Prostate gland (tissue), 2 donors: ENCODE measurements around the gene NRXN3. TPM values are rescaled to one million over a fixed set of nuclear protein-coding genes. Genes with fewer than 3 reads are reported as not detected.

Experiments
- DNase-seq: peaks from one replicate; pipeline ENCODE4 v3.0.0-alpha.2; 2019; ENCODE audit warnings: low spot score
- H3K27ac ChIP-seq, 2 donors: fragments of 200-600 bp; sonication (generic); 2 replicates each; pipeline ENCODE4 v1.5.1; 2017 to 2019
- H3K27me3 ChIP-seq: fragments of 200-600 bp; sonication (generic); replicated peaks from 2 replicates; pipeline ENCODE4 v1.5.1; 2019; ENCODE audit not compliant: insufficient read depth
- H3K36me3 ChIP-seq, 2 donors: fragments of 200-600 bp; sonication (generic); 1 replicate in 1 of 2; 2 replicates in 1 of 2; pipeline versions ENCODE4 v1.5.1 to v1.8.1; 2017 to 2019
- H3K4me1 ChIP-seq: fragments of 200-600 bp; sonication (generic); replicated peaks from 2 replicates; pipeline ENCODE4 v1.5.1; 2019
- H3K4me3 ChIP-seq, 2 donors: fragments of 200-600 bp; sonication (generic); 2 replicates each; pipeline ENCODE4 v1.5.1; 2017 to 2019
- H3K9me3 ChIP-seq: fragments of 200-600 bp; sonication (generic); 2 replicates; pipeline ENCODE4 v1.5.1; 2017
- POLR2A ChIP-seq: fragments of 450-650 bp; IDR thresholded peaks from one replicate; pipeline ENCODE4 v1.6.1; 2016; ENCODE audit warnings: antibody characterized with exemption, mild to moderate bottlenecking
- POLR2AphosphoS5 ChIP-seq: sonication (generic); formaldehyde crosslinking; IDR thresholded peaks from one replicate; pipeline ENCODE4 v1.6.1; 2017; ENCODE audit warnings: antibody characterized with exemption
- WGBS: methylation state at CpG from one replicate; pipeline ENCODE4 v1.1.5; 2018; 5-methylcytosine and 5-hydroxymethylcytosine counted together
- intact Hi-C: fragments of 100-400 bp; cut with DNase I; formaldehyde crosslinking; loops from one replicate; pipeline ENCODE4 v1.14.2; 2022
- total RNA-seq, 2 donors: library from RNA; depleted of rRNA; stranded (reverse); fragments of >200 nt; gene quantifications; one replicate each; pipeline ENCODE4 v1.1.0, GENCODE V29; 2016
- TF ChIP-seq, protein P1 (sequence below), 4 experiments: fragments of 200-600 bp in 2 of 4; fragments of 450-650 bp in 2 of 4; sonication (generic) in 2 of 4; IDR thresholded peaks; 1 replicate in 3 of 4; 2 replicates in 1 of 4; pipeline ENCODE4 v1.5.1; 2016 to 2019; ENCODE audit warnings: antibody characterized with exemption in 4 of 4, mild to moderate bottlenecking in 2 of 4, moderate library complexity in 2 of 4

The NRXN3 gene
- total RNA-seq, 2 donors from 2014 or later = 6.6 to 8.2 TPM

DNA sequence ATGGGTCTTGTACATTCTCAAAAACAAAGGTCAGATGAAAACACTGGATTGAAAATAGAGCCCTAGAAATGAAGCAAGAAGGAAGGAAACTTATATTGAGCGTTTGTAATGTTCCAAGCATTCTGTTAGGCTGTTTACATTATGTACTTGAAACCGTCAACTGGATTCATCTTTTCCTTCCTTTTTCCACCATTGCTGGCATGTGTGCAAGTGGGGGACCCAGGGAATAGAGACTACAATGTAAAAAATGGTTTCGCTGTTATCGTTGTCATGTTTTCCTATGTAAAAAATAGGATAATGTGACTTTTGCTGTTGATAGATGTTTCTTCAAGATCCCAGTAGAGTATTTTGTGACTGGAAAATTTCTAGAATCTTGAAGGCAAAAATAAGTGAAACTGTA lies 913.2 kb downstream of the NRXN3 start:
- Histone ChIP-seq H3K4me1 (no peaks in the 10 kb centered on the region), H3K27ac (no peak overlapping the region), H3K27me3 (no peaks in the 10 kb centered on the region), H3K36me3 (no peaks in the 10 kb centered on the region), H3K4me3 (no peak overlapping the region), H3K9me3 (no peaks in the 10 kb centered on the region)
- TF ChIP-seq POLR2AphosphoS5 (no peak), POLR2A (no peak)
- TF ChIP-seq, protein P1, sequence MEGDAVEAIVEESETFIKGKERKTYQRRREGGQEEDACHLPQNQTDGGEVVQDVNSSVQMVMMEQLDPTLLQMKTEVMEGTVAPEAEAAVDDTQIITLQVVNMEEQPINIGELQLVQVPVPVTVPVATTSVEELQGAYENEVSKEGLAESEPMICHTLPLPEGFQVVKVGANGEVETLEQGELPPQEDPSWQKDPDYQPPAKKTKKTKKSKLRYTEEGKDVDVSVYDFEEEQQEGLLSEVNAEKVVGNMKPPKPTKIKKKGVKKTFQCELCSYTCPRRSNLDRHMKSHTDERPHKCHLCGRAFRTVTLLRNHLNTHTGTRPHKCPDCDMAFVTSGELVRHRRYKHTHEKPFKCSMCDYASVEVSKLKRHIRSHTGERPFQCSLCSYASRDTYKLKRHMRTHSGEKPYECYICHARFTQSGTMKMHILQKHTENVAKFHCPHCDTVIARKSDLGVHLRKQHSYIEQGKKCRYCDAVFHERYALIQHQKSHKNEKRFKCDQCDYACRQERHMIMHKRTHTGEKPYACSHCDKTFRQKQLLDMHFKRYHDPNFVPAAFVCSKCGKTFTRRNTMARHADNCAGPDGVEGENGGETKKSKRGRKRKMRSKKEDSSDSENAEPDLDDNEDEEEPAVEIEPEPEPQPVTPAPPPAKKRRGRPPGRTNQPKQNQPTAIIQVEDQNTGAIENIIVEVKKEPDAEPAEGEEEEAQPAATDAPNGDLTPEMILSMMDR (IDR thresholded peaks at IDR 0.05) = no peak
- intact Hi-C loops = no loop called here
- 69% methylated on average over 4 of the region's 4 CpGs for WGBS
- no peak for DNase-seq

DNA sequence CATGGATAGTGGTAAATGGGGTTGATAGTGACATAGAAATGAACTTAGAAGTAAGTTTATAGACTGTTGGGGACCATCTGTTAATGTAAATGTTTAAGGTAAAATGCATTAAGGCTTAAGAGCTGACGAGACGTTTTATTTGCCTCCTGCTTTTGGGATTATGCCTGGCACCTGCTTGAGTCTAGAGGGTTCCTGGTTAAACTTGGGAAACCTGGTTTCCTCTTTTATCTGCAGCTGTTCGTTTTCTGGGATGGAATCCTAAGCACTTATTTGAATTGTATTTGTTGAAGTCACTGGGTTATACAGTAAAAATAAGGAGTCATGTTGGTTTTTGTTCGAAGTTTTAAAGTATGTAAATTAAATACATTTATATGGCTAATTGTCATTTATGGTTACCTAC lies 914.7 kb downstream of the NRXN3 start:
- intact Hi-C loops = no loop called here
- Histone ChIP-seq H3K36me3 (no peaks in the 10 kb centered on the region), H3K27ac (no peak overlapping the region), H3K27me3 (no peaks in the 10 kb centered on the region), H3K9me3 (no peaks in the 10 kb centered on the region), H3K4me1 (no peaks in the 10 kb centered on the region), H3K4me3 (no peak overlapping the region)
- WGBS = 47% methylated on average over 4 of the region's 4 CpGs
- TF ChIP-seq POLR2AphosphoS5 (no peak), POLR2A (no peak)
- TF ChIP-seq, protein P1 (IDR thresholded peaks at IDR 0.05) = no peak
- no peak for DNase-seq

GRCh38 chr14:79089576-79089975 lies 919.4 kb downstream of the NRXN3 start:
- peaks cover 9% of the 10 kb centered on the region for H3K4me1 ChIP-seq
- peak overlapping the region in 1 of 2 donors; percentile 0 for H3K27ac ChIP-seq
- H3K36me3 ChIP-seq = no peaks in the 10 kb centered on the region
- intact Hi-C loops = no loop called here
- no peaks in the 10 kb centered on the region for H3K27me3 ChIP-seq
- no peak for DNase-seq
- no peak for TF ChIP-seq POLR2AphosphoS5
- TF ChIP-seq POLR2A = no peak
- TF ChIP-seq, protein P1 (IDR thresholded peaks at IDR 0.05) = no peak
- no peak overlapping the region for H3K4me3 ChIP-seq
- WGBS = 30% methylated on average over 3 of the region's 3 CpGs
- H3K9me3 ChIP-seq = no peaks in the 10 kb centered on the region

GRCh38 chr14:79090641-79091180 lies 920.5 kb downstream of the NRXN3 start:
- DNase-seq = no peak
- peak overlapping the region in 1 of 2 donors; percentile 20 for H3K27ac ChIP-seq

More at GRCh38 chr14:79090641-79091180, 920.5 kb downstream of the NRXN3 start:
- intact Hi-C loops = loop anchor here (5.0 kb wide), 1 partner anchor 187 kb away; no protein-coding TSS in a partner anchor
- H3K36me3 ChIP-seq = no peaks in the 10 kb centered on the region
- no peaks in the 10 kb centered on the region for H3K9me3 ChIP-seq
- TF ChIP-seq, protein P1 (IDR thresholded peaks at IDR 0.05) = no peak
- TF ChIP-seq POLR2A = no peak
- TF ChIP-seq POLR2AphosphoS5 = no peak
- H3K27me3 ChIP-seq = no peaks in the 10 kb centered on the region
- no peak overlapping the region for H3K4me3 ChIP-seq
- 15% methylated on average over 2 of the region's 2 CpGs for WGBS
- peaks cover 9% of the 10 kb centered on the region for H3K4me1 ChIP-seq
